DOHH2 (cell line): ENCODE results near the gene PRSS48.

Source experiments
- H3F3A ChIP-seq: fragments of 200-600 bp; sonication (generic), shearing (Covaris generic); 2 replicates; pipeline ENCODE4 v1.6.0; 2016; ENCODE audit warnings: antibody characterized with exemption, mild to moderate bottlenecking; ENCODE audit not compliant: control insufficient read depth, insufficient read depth
- H3K27ac ChIP-seq: fragments of 200-600 bp; sonication (generic); 2 replicates; pipeline ENCODE4 v1.5.1; 2014; ENCODE audit warnings: low read depth, mild to moderate bottlenecking, low read length, moderate library complexity
- H3K27me3 ChIP-seq: fragments of 200-600 bp; sonication (generic); 2 replicates; pipeline ENCODE4 v1.6.1; 2014; ENCODE audit warnings: mild to moderate bottlenecking, low read length, mixed read lengths; ENCODE audit not compliant: control insufficient read depth
- H3K36me3 ChIP-seq: fragments of 200-600 bp; sonication (generic); 2 replicates; pipeline ENCODE4 v1.6.1; 2014; ENCODE audit warnings: mild to moderate bottlenecking, low read length, moderate library complexity, mixed read lengths; ENCODE audit not compliant: control insufficient read depth
- H3K4me1 ChIP-seq: fragments of 200-600 bp; sonication (generic); 2 replicates; pipeline ENCODE4 v1.6.1; 2014; ENCODE audit warnings: mild to moderate bottlenecking, low read length, mixed read lengths; ENCODE audit not compliant: control insufficient read depth
- H3K4me2 ChIP-seq: fragments of 200-600 bp; sonication (generic); 2 replicates; pipeline ENCODE4 v1.6.0; 2014; ENCODE audit warnings: mild to moderate bottlenecking, low read length, moderate library complexity
- H3K4me3 ChIP-seq: fragments of 200-600 bp; sonication (generic); 2 replicates; pipeline ENCODE4 v1.5.1; 2014; ENCODE audit warnings: mild to moderate bottlenecking, low read length, mixed read lengths
- H3K79me2 ChIP-seq: fragments of 200-600 bp; sonication (generic); 2 replicates; pipeline ENCODE4 v1.6.1; 2014; ENCODE audit warnings: mild to moderate bottlenecking, low read length, mixed read lengths; ENCODE audit not compliant: control insufficient read depth
- H3K9me2 ChIP-seq: fragments of 200-600 bp; sonication (generic); replicated peaks from 2 replicates; pipeline ENCODE4 v1.6.1; 2014; ENCODE audit warnings: mild to moderate bottlenecking, low read length, mixed read lengths; ENCODE audit not compliant: control insufficient read depth
- H3K9me3 ChIP-seq: fragments of 200-600 bp; sonication (generic); 2 replicates; pipeline ENCODE4 v1.6.1; 2014; ENCODE audit warnings: antibody characterized with exemption, low read length, mixed read lengths; ENCODE audit not compliant: control insufficient read depth, insufficient read depth
- H4K20me1 ChIP-seq: fragments of 200-600 bp; sonication (generic); 2 replicates; pipeline ENCODE4 v1.6.0; 2014; ENCODE audit warnings: low read depth, mild to moderate bottlenecking, antibody characterized with exemption, low read length, moderate library complexity; ENCODE audit not compliant: control insufficient read depth, insufficient read depth
- CTCF ChIP-seq: fragments of 200-600 bp; sonication (generic); IDR thresholded peaks from one replicate; pipeline ENCODE4 v1.5.1; 2014; ENCODE audit warnings: antibody characterized with exemption, mild to moderate bottlenecking, low read depth, low read length; ENCODE audit not compliant: poor library complexity, severe bottlenecking
- EZH2phosphoT487 ChIP-seq: fragments of 200-600 bp; sonication (generic); IDR thresholded peaks from 2 replicates; pipeline ENCODE4 v1.6.1; 2017; ENCODE audit warnings: borderline replicate concordance, mild to moderate bottlenecking, antibody characterized with exemption, low read length, moderate library complexity, mixed read lengths

Gene PRSS48

GRCh38 chr4:151276787-151277562 lies at the start of gene PRSS48:
Gene PRSS48 (plus strand): TSS chr4:151277161. CDS start chr4:151277173, 12 bp downstream.
- no peaks in the 10 kb centered on the region for H3K36me3 ChIP-seq
- TF ChIP-seq EZH2phosphoT487, result no peak
- TF ChIP-seq CTCF, result peak; percentile 87
- H3K79me2 ChIP-seq, result no peaks in the 10 kb centered on the region
- no peaks in the 10 kb centered on the region for H3F3A ChIP-seq
- no peak within 1 kb of the TSS for H3K4me3 ChIP-seq
- no peaks in the 10 kb centered on the region for H3K9me3 ChIP-seq
- H4K20me1 ChIP-seq, result no peaks in the 10 kb centered on the region
- no peaks in the 10 kb centered on the region for H3K9me2 ChIP-seq
- no peaks in the 10 kb centered on the region; the same call in 1 of the 2 replicates for H3K27me3 ChIP-seq
- no peaks in the 10 kb centered on the region for H3K4me1 ChIP-seq
- no peak within 1 kb of the TSS for H3K4me2 ChIP-seq
- no peak within 1 kb of the TSS for H3K27ac ChIP-seq

- Histone ChIP-seq H3K27me3 (no peaks in the 10 kb centered on the region), H3K4me2 (no peak overlapping the region), H3K27ac (no peak overlapping the region), H3K4me1 (no peaks in the 10 kb centered on the region), H4K20me1 (no peaks in the 10 kb centered on the region), H3K9me2 (no peaks in the 10 kb centered on the region), H3K9me3 (no peaks in the 10 kb centered on the region), H3K4me3 (no peak overlapping the region), H3F3A (no peaks in the 10 kb centered on the region), H3K79me2 (no peaks in the 10 kb centered on the region), H3K36me3 (no peaks in the 10 kb centered on the region)
- TF ChIP-seq CTCF (no peak), EZH2phosphoT487 (no peak)
Observed at GRCh38 chr4:151227172-151227571, 49.8 kb upstream of the PRSS48 start.

- Histone ChIP-seq H3F3A (no peaks in the 10 kb centered on the region), H3K36me3 (no peaks in the 10 kb centered on the region), H3K4me3 (no peak overlapping the region), H3K27ac (no peak overlapping the region), H3K79me2 (no peaks in the 10 kb centered on the region), H3K4me2 (no peak overlapping the region), H3K9me2 (no peaks in the 10 kb centered on the region), H3K4me1 (no peaks in the 10 kb centered on the region), H4K20me1 (no peaks in the 10 kb centered on the region), H3K27me3 (no peaks in the 10 kb centered on the region), H3K9me3 (no peaks in the 10 kb centered on the region)
- TF ChIP-seq EZH2phosphoT487, result no peak
- no peak for TF ChIP-seq CTCF
Observed at GRCh38 chr4:151227731-151228130, 49.2 kb upstream of the PRSS48 start.
